Naive thymus-derived CD4-positive, alpha-beta T cell (primary cell): ENCODE data around the gene MBNL2. TPM values are rescaled to one million over a fixed set of nuclear protein-coding genes. Genes with fewer than 3 reads are reported as not detected.

ENCODE experiments used
- ATAC-seq: fragments of 150-1000 bp; cut with Tn5 transposase; 2 replicates; pipeline ENCODE4 v1.10.0; 2021; ENCODE audit warnings: mild to moderate bottlenecking, moderate library complexity
- CTCF ChIA-PET: fragments of 350-600 bp; sonication (Branson Sonifier 250); formaldehyde crosslinking; loops from one replicate; lab custom pipeline; 2021; ENCODE audit warnings: antibody characterized with exemption; lab: Charles Lee
- POLR2A ChIA-PET: fragments of 350-600 bp; sonication (Branson Sonifier 250); formaldehyde crosslinking; loops from one replicate; lab custom pipeline; 2021; ENCODE audit warnings: antibody characterized with exemption, inconsistent platforms; lab: Charles Lee
- DNase-seq, 9 donors: peaks; one replicate each; pipeline versions ENCODE4 v3.0.0 to v3.0.0-alpha.2; 2020 to 2022; ENCODE audit warnings: mixed read lengths in 1 of 9
- H3K27ac ChIP-seq: one replicate; pipeline ENCODE4 v1.7.0; 2013; ENCODE audit warnings: mild to moderate bottlenecking, low read depth, low read length, moderate library complexity
- H3K27me3 ChIP-seq, 2 donors: one replicate each; pipeline ENCODE4 v1.7.0; 2013; ENCODE audit warnings: low read length in 2 of 2, mild to moderate bottlenecking in 2 of 2, moderate library complexity in 2 of 2; ENCODE audit not compliant: control insufficient read depth in 2 of 2, insufficient read depth in 2 of 2
- H3K36me3 ChIP-seq, 3 experiments: 1 replicate in 2 of 3; 2 replicates in 1 of 3; pipeline ENCODE4 v1.7.0; 2013; ENCODE audit warnings: low read length in 3 of 3, mild to moderate bottlenecking in 3 of 3, moderate library complexity in 1 of 3; ENCODE audit not compliant: insufficient read depth in 3 of 3, control insufficient read depth in 2 of 3
- H3K4me1 ChIP-seq, 2 donors: one replicate each; pipeline ENCODE4 v1.7.0; 2013; ENCODE audit warnings: low read length in 2 of 2, mild to moderate bottlenecking in 2 of 2, moderate library complexity in 1 of 2; ENCODE audit not compliant: control insufficient read depth in 2 of 2, insufficient read depth in 2 of 2
- H3K4me3 ChIP-seq: 2 replicates; pipeline ENCODE4 v1.7.0; 2013; ENCODE audit warnings: mild to moderate bottlenecking, low read length
- H3K9me3 ChIP-seq, 3 experiments: 1 replicate in 2 of 3; 2 replicates in 1 of 3; pipeline ENCODE4 v1.7.0; 2013; ENCODE audit warnings: low read length in 3 of 3; ENCODE audit not compliant: control insufficient read depth in 2 of 3
- H3K27ac Mint-ChIP-seq, 9 donors: one replicate each; pipeline ENCODE4 v1.8.0; 2020 to 2022; ENCODE audit warnings: mixed read lengths in 9 of 9, mild to moderate bottlenecking in 8 of 9, moderate library complexity in 5 of 9, inconsistent platforms in 2 of 9
- H3K27me3 Mint-ChIP-seq, 5 donors: one replicate each; pipeline ENCODE4 v1.8.0; 2021 to 2022; ENCODE audit warnings: mixed read lengths in 5 of 5, mild to moderate bottlenecking in 1 of 5
- H3K36me3 Mint-ChIP-seq, 5 donors: one replicate each; pipeline ENCODE4 v1.8.0; 2020 to 2022; ENCODE audit warnings: mixed read lengths in 5 of 5, mild to moderate bottlenecking in 3 of 5, inconsistent platforms in 1 of 5
- H3K4me1 Mint-ChIP-seq, 7 donors: one replicate each; pipeline ENCODE4 v1.8.0; 2020 to 2022; ENCODE audit warnings: mixed read lengths in 7 of 7, mild to moderate bottlenecking in 3 of 7, inconsistent platforms in 1 of 7
- H3K4me3 Mint-ChIP-seq, 10 donors: one replicate each; pipeline ENCODE4 v1.8.0; 2020 to 2022; ENCODE audit warnings: mild to moderate bottlenecking in 10 of 10, mixed read lengths in 10 of 10, moderate library complexity in 6 of 10, inconsistent platforms in 2 of 10
- H3K9me3 Mint-ChIP-seq, 11 donors: one replicate each; pipeline ENCODE4 v1.8.0; 2020 to 2022; ENCODE audit warnings: mixed read lengths in 11 of 11, mild to moderate bottlenecking in 4 of 11, inconsistent platforms in 1 of 11, moderate library complexity in 1 of 11
- intact Hi-C, 2 donors: fragments of 100-400 bp; cut with micrococcal nuclease; formaldehyde crosslinking; loops; one replicate each; pipeline ENCODE4 v1.15.1; 2023
- polyA plus RNA-seq, 2 donors: library from polyadenylated mRNA; unstranded; fragments of 300-500 nt; fragmentation: Illumina TruSeq; gene quantifications; one replicate each; pipeline ENCODE4 v1.2.3, GENCODE V29; 2021
- total RNA-seq, 6 experiments: library from RNA in 5 of 6; stranded (reverse) in 5 of 6; gene quantifications; 1 replicate in 5 of 6; 2 replicates in 1 of 6; pipeline ENCODE4 v1.2.3 and lab custom pipeline; 2021 to 2026

MBNL2 gene
- total and polyA plus RNA-seq, 7 experiments from 2014 or later = 13.4 to 28.6 (median 23.3) TPM

- ATAC-seq (no peak), DNase-seq (no peak)
- intact Hi-C loops = no loop called here
- ChIA-PET POLR2A (interaction anchor here (0.5 kb wide), 1 partner anchor 1126 kb away, joined by 3 read pairs; no protein-coding TSS in a partner anchor), CTCF (no interaction called here)
- no peak overlapping the region for H3K27ac ChIP-seq
- H3K27me3 Mint-ChIP-seq = no peaks in the 10 kb centered on the region
- H3K4me1 Mint-ChIP-seq = peaks cover 18 to 78% (median 59%) of the 10 kb centered on the region in 7 donors
- peaks cover 4 to 30% (median 6%) of the 10 kb centered on the region in 5 donors for H3K36me3 Mint-ChIP-seq
- H3K4me1 ChIP-seq = peaks cover 4 to 14% of the 10 kb centered on the region in 2 donors
- H3K27ac Mint-ChIP-seq = no peak overlapping the region
- no peaks in the 10 kb centered on the region for H3K9me3 Mint-ChIP-seq
- peak overlapping the region in 1 of 10 donors; percentile 25 for H3K4me3 Mint-ChIP-seq
- H3K36me3 ChIP-seq = no peaks in the 10 kb centered on the region
- no peaks in the 10 kb centered on the region for H3K9me3 ChIP-seq
- H3K4me3 ChIP-seq = no peak overlapping the region
- H3K27me3 ChIP-seq = no peaks in the 10 kb centered on the region
Measured at GRCh38 chr13:97242755-97243497, 20.8 kb downstream of the MBNL2 start.

- H3K27ac ChIP-seq = no peak overlapping the region
Measured at GRCh38 chr13:97243915-97244781, 22.0 kb downstream of the MBNL2 start.

GRCh38 chr13:97245011-97245410, 22.9 kb downstream of the MBNL2 start:
- Mint-ChIP-seq H3K4me1 (peaks cover 4 to 69% (median 49%) of the 10 kb centered on the region in 7 donors), H3K27me3 (no peaks in the 10 kb centered on the region), H3K27ac (no peak overlapping the region), H3K9me3 (no peaks in the 10 kb centered on the region), H3K4me3 (no peak overlapping the region), H3K36me3 (peaks cover 0 to 20% (median 3%) of the 10 kb centered on the region in 5 donors)
- Histone ChIP-seq H3K27me3 (no peaks in the 10 kb centered on the region), H3K27ac (no peak overlapping the region), H3K36me3 (no peaks in the 10 kb centered on the region), H3K4me1 (peaks cover 4% of the 10 kb centered on the region in 2 donors), H3K9me3 (no peaks in the 10 kb centered on the region), H3K4me3 (no peak overlapping the region)
- CTCF ChIA-PET = no interaction called here
- no peak for DNase-seq
- intact Hi-C loops = loop anchor here in 1 of 2 donors (5.0 kb wide), 1 partner anchor 123 kb away; no protein-coding TSS in a partner anchor
- POLR2A ChIA-PET = no interaction called here
- ATAC-seq = no peak

More at GRCh38 chr13:97243915-97244781, 22.0 kb downstream of the MBNL2 start:
- no peaks in the 10 kb centered on the region for H3K36me3 ChIP-seq
- Mint-ChIP-seq H3K4me1 (peaks cover 5 to 69% (median 51%) of the 10 kb centered on the region in 7 donors), H3K9me3 (no peaks in the 10 kb centered on the region), H3K27me3 (no peaks in the 10 kb centered on the region), H3K4me3 (no peak overlapping the region), H3K27ac (peak overlapping the region in 1 of 9 donors; percentile 63), H3K36me3 (peaks cover 0 to 24% (median 3%) of the 10 kb centered on the region in 5 donors)
- no peak for DNase-seq
- peaks cover 2 to 4% of the 10 kb centered on the region in 2 donors for H3K4me1 ChIP-seq
- ATAC-seq = no peak
- H3K9me3 ChIP-seq = no peaks in the 10 kb centered on the region
- H3K4me3 ChIP-seq = no peak overlapping the region
- CTCF ChIA-PET = no interaction called here
- POLR2A ChIA-PET = no interaction called here
- intact Hi-C loops = no loop called here
- H3K27me3 ChIP-seq = no peaks in the 10 kb centered on the region

GRCh38 chr13:97246596-97247158, 24.5 kb downstream of the MBNL2 start:
- ATAC-seq (no peak), DNase-seq (no peak)
- Mint-ChIP-seq H3K27me3 (no peaks in the 10 kb centered on the region), H3K4me3 (no peak overlapping the region), H3K36me3 (peaks cover 0 to 23% (median 0%) of the 10 kb centered on the region in 5 donors), H3K4me1 (peaks cover 5 to 62% (median 48%) of the 10 kb centered on the region in 7 donors), H3K9me3 (no peaks in the 10 kb centered on the region), H3K27ac (no peak overlapping the region)
- Histone ChIP-seq H3K27ac (no peak overlapping the region), H3K4me1 (peaks cover 7 to 9% of the 10 kb centered on the region in 2 donors), H3K36me3 (no peaks in the 10 kb centered on the region), H3K27me3 (no peaks in the 10 kb centered on the region), H3K4me3 (no peak overlapping the region), H3K9me3 (no peaks in the 10 kb centered on the region)
- POLR2A ChIA-PET = no interaction called here
- CTCF ChIA-PET = no interaction called here
- intact Hi-C loops = loop anchor here in 1 of 2 donors (5.0 kb wide), 1 partner anchor 124 kb away; no protein-coding TSS in a partner anchor

GRCh38 chr13:97248243-97248642, 26.1 kb downstream of the MBNL2 start:
- no peak for ATAC-seq
- Histone ChIP-seq H3K4me1 (peaks cover 7 to 8% of the 10 kb centered on the region in 2 donors), H3K9me3 (no peaks in the 10 kb centered on the region), H3K36me3 (no peaks in the 10 kb centered on the region), H3K4me3 (no peak overlapping the region), H3K27ac (no peak overlapping the region), H3K27me3 (no peaks in the 10 kb centered on the region)
- peaks cover 0 to 22% (median 0%) of the 10 kb centered on the region in 5 donors for H3K36me3 Mint-ChIP-seq
- H3K9me3 Mint-ChIP-seq = no peaks in the 10 kb centered on the region
- no peak for DNase-seq
- peaks cover 2 to 48% (median 36%) of the 10 kb centered on the region in 7 donors for H3K4me1 Mint-ChIP-seq
- H3K27me3 Mint-ChIP-seq = no peaks in the 10 kb centered on the region
- intact Hi-C loops = loop anchor here in 1 of 2 donors (2.0 to 5.0 kb wide), 2 partner anchors 25 to 126 kb away; partner anchors contain the start of gene MBNL2
- CTCF ChIA-PET = no interaction called here
- H3K4me3 Mint-ChIP-seq = no peak overlapping the region
- POLR2A ChIA-PET = interaction anchor here (0.6 kb wide), 1 partner anchor 9 kb away, joined by 3 read pairs; no protein-coding TSS in a partner anchor
- no peak overlapping the region for H3K27ac Mint-ChIP-seq

GRCh38 chr13:97249093-97249795, 27.1 kb downstream of the MBNL2 start:
- CTCF ChIA-PET = no interaction called here
- POLR2A ChIA-PET = no interaction called here
- no peaks in the 10 kb centered on the region for H3K36me3 ChIP-seq
- peaks cover 2 to 38% (median 28%) of the 10 kb centered on the region in 7 donors for H3K4me1 Mint-ChIP-seq
- H3K27ac Mint-ChIP-seq = no peak overlapping the region
- ATAC-seq (no peak), DNase-seq (no peak)
- H3K27ac ChIP-seq = no peak overlapping the region
- no peaks in the 10 kb centered on the region for H3K9me3 ChIP-seq
- no peaks in the 10 kb centered on the region for H3K27me3 Mint-ChIP-seq
- intact Hi-C loops = loop anchor here in 1 of 2 donors (2.0 to 5.0 kb wide), 2 partner anchors 26 to 127 kb away; partner anchors contain the start of gene MBNL2
- H3K9me3 Mint-ChIP-seq = no peaks in the 10 kb centered on the region
- no peak overlapping the region for H3K4me3 ChIP-seq
- H3K36me3 Mint-ChIP-seq = peaks cover 0 to 15% (median 0%) of the 10 kb centered on the region in 5 donors
- peaks cover 7 to 8% of the 10 kb centered on the region in 2 donors for H3K4me1 ChIP-seq
- no peaks in the 10 kb centered on the region for H3K27me3 ChIP-seq
- H3K4me3 Mint-ChIP-seq = no peak overlapping the region
